ENCODE results near the gene HPCAL1.
"Not testable (repeated sequence)": the region's sequence is repeated elsewhere in the genome, so short reads cannot be mapped to it uniquely, and the experiment has no call there.

HPCAL1 gene

DNA sequence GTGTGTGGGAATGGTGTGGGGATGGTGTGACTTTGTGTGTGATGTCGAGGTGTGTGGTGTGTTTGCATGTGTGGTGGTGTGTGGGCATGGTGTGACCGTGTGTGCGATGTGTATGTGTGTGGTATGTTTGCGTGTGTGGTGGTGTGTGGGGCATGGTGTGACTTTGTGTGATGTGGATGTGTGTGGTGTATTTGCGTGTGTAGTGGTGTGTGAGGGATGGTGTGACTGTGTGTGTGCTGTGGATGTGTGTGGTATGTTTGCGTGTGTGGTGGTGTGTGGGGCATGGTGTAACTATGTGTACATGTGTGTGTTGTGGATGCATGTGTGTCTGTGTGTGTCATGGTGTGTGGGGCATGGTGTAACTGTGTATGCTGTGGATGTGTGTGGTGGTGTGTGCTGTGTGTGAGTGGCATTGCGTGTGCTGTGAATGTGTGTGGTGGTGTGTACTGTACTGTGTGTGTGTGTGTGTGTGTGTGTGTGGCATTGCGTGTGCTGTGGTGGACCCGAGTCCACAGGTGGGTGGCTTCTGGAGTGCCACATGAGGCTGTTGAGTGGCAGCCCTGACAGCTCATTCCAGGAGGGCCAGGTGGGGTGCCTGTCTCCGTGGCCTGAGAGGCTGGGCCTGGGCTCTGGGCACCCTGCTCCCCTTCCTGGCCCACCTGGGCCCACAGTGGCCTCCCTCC, 130.7 kb downstream of the HPCAL1 start:
- intact Hi-C loops (cut with DNase I) = no loop called here
- DNase-seq = no peak

- intact Hi-C loops (cut with DNase I) = loop anchor here (2.0 kb wide), 1 partner anchor 309 kb away; no protein-coding TSS in a partner anchor
- no peak for DNase-seq
Observed at GRCh38 chr2:10433947-10434885, 131.5 kb downstream of the HPCAL1 start.

- intact Hi-C loops (cut with DNase I) = loop anchor here (2.0 to 5.0 kb wide), 2 partner anchors 310 to 363 kb away; no protein-coding TSS in a partner anchor
- peak; percentile 43 to 89 (median 76) for DNase-seq
Observed at GRCh38 chr2:10434886-10435819, 132.4 kb downstream of the HPCAL1 start.

GRCh38 chr2:10435820-10436204, 133.1 kb downstream of the HPCAL1 start:
- intact Hi-C loops (cut with DNase I) = loop anchor here (2.0 to 5.0 kb wide), 2 partner anchors 311 to 364 kb away; no protein-coding TSS in a partner anchor

DNA sequence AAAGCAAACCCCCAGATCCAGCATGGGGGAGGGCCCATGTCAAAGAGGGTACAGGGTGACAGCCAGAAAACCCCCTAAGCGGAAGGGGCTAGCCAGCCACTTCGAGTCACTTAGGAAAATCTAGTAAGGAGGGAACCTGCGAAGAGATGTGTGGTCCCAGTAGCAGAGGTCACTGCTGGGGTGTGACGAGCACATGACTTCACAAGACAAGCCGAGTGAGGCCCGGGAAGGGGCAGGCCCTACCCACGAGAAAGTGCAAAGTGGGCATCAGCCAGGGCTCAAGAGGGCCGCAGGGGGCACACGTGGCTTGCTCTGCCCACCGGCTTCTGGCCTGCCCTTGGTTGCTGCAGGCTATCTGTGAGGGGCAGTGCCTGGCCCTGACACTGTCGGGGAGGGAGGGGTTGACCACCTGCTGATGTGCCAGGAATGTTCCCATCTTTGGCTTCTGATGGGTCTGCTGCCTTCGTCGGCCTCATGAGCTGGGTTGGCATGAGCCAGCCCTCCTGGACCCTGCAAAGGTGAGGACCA, 133.9 kb downstream of the HPCAL1 start:
- intact Hi-C loops (cut with DNase I) = loop anchor here (5.0 kb wide), 1 partner anchor 364 kb away; no protein-coding TSS in a partner anchor
- DNase-seq = no peak

More at GRCh38 chr2:10435820-10436204, 133.1 kb downstream of the HPCAL1 start:
- no peak for DNase-seq

- DNase-seq = no peak
- intact Hi-C loops (cut with DNase I) = loop anchor here (5.0 kb wide), 1 partner anchor 366 kb away; no protein-coding TSS in a partner anchor
Observed at GRCh38 chr2:10437806-10438205, 135.1 kb downstream of the HPCAL1 start.

GRCh38 chr2:10438688-10439087, 136.0 kb downstream of the HPCAL1 start:
- no peak for DNase-seq
- intact Hi-C loops (cut with DNase I) = loop anchor here (5.0 kb wide), 1 partner anchor 366 kb away; no protein-coding TSS in a partner anchor

DNA sequence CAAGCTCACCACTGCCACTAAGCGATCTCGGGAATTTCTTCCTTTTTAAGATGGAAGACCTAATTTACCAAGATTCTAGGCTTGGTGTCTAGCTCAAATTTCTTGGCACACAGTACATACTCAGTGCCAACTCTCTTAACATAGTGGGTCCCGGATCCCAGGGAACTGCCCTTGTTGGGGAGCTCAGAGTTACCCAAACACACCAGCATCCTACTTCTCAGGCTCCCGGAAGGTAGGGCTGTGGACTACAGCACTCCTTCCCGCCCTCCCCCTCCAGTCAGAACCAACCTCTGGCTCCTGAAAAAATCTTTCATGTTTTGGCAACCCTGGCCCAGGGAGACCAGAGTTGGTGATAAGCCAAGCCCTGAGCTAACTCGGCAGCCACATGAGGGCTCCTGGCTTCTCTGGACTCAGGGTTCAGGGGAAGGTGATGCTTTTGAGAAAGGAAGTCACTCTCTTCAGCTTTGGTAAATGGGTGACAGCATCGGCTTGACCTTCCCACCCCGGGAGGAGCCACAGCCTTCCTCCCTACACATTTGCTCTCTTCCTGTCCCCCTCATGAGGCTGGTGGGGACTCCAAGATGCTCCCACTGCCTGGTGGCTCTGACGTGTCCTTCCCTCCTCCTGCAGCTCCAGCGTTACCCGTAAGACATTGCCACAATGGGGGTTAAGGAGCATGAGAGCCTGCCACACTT, 136.6 kb downstream of the HPCAL1 start:
- DNase-seq = no peak
- intact Hi-C loops (cut with DNase I) = loop anchor here (5.0 kb wide), 1 partner anchor 367 kb away; no protein-coding TSS in a partner anchor

DNA sequence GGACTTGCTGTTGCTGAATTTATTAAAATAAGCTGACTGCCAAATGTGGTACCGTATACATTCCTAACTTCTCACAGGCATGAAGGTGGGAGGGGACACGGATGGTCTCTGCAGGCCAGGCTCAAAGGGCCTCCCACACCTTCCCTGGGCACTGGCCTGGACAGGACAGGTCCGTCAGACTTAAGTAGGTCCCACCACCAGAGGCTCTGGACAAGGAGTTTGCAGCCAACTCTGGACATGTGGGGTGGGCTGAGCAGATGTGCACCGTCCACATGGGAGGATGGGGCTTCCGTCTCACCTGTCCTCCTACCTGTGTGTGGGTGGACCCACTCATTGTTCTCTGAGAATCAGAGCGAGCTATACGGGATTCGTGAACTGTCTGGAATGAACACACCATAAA, 137.3 kb downstream of the HPCAL1 start:
- intact Hi-C loops (cut with DNase I) = loop anchor here (5.0 to 10.0 kb wide), 2 partner anchors 245 to 368 kb away; partner anchors contain the start of gene NOL10
- DNase-seq = no peak

- intact Hi-C loops (cut with DNase I) = loop anchor here (10.0 kb wide), 1 partner anchor 244 kb away; the partner anchor contains the start of gene NOL10
- no peak for DNase-seq
Observed at GRCh38 chr2:10440736-10441135, 138.0 kb downstream of the HPCAL1 start.

DNA sequence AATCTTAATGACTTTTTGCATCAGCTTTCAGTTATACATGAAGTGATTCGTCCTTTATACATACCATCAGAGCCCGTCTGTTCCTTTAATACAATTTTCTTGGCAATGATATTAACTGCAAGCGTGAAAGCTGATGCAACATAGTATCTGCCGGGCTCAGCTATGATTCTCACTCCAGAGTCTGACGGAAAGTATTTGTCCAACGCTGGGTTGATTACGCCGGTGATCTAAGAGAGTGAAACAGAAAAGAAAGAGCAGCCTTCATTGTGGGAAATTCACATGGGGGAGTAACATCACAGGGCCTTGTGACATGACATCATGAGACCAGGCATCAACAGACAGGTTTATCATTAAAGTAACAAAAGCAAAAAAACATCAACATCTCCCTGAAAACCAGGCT, 139.2 kb downstream of the HPCAL1 start:
- DNase-seq = no peak
- intact Hi-C loops (cut with DNase I) = loop anchor here (10.0 kb wide), 1 partner anchor 243 kb away; the partner anchor contains the start of gene NOL10

- not testable (repeated sequence) for DNase-seq
- intact Hi-C loops (cut with DNase I) = loop anchor here (10.0 kb wide), 1 partner anchor 242 kb away; the partner anchor contains the start of gene NOL10
Observed at GRCh38 chr2:10442469-10443126, 139.9 kb downstream of the HPCAL1 start.

GRCh38 chr2:10444463-10444862, 141.8 kb downstream of the HPCAL1 start:
- intact Hi-C loops (cut with DNase I) = loop anchor here (10.0 kb wide), 1 partner anchor 240 kb away; the partner anchor contains the start of gene NOL10
- DNase-seq = no peak

GRCh38 chr2:10446631-10447030, 143.9 kb downstream of the HPCAL1 start:
- no peak for DNase-seq
- intact Hi-C loops (cut with DNase I) = loop anchor here (10.0 kb wide), 1 partner anchor 238 kb away; the partner anchor contains the start of gene NOL10

GRCh38 chr2:10447300-10447894, 144.7 kb downstream of the HPCAL1 start:
- DNase-seq = peak in 22 of 42 donors; percentile 15 to 67 (median 39)
- intact Hi-C loops (cut with DNase I) = loop anchor here (10.0 kb wide), 1 partner anchor 237 kb away; the partner anchor contains the start of gene NOL10

Data from head of caudate nucleus (tissue), 42 donors.